ENCODE results near the gene PTPN1. TPM values are rescaled to one million over a fixed set of nuclear protein-coding genes. Genes with fewer than 3 reads are reported as not detected.

Gene PTPN1
- polyA plus RNA-seq, 1 of the 3 experiments (the other 2 are of a cell fraction), result 23.6 TPM

GRCh38 chr20:50595433-50595895, 85.3 kb downstream of the PTPN1 start:
- Histone ChIP-seq H3K27me3 (ENCODE audit: insufficient read depth) (no peaks in the 10 kb centered on the region), H3K79me2 (ENCODE audit: insufficient read depth) (no peaks in the 10 kb centered on the region), H4K20me1 (ENCODE audit: insufficient read depth) (no peaks in the 10 kb centered on the region), H2AFZ (ENCODE audit: low read depth) (no peak overlapping the region), H3K9me2 (no peaks in the 10 kb centered on the region), H3K9me3 (no peaks in the 10 kb centered on the region), H3K27ac (ENCODE audit: low read depth in 2 of 2, low read length in 1 of 2) (no peak overlapping the region), H3K36me3 (replicated peaks in 1 of 2; ENCODE audit: control insufficient read depth in 1 of 2, insufficient read depth in 2 of 2, low read length in 1 of 2) (no peaks in the 10 kb centered on the region), H3F3A (replicated peaks; ENCODE audit: insufficient read depth) (no peaks in the 10 kb centered on the region), H3K9ac (no peak overlapping the region), H3K4me1 (ENCODE audit: control insufficient read depth in 1 of 2, insufficient read depth in 2 of 2, low read depth in 1 of 2, low read length in 1 of 2) (peaks cover 0 to 4% of the 10 kb centered on the region in 2 experiments; a peak in 1 of 4 replicates), H3K4me2 (no peak overlapping the region), H3K4me3 (ENCODE audit: low read depth in 2 of 2, low read length in 1 of 2) (no peak overlapping the region)
- no peak for TF ChIP-seq POLR2AphosphoS5 (IDR thresholded peaks at IDR 0.05; ENCODE audit: low read depth, low read length)
- TF ChIP-seq MXI1 (IDR thresholded peaks at IDR 0.05; ENCODE audit: low read depth, low read length), result no peak
- TF ChIP-seq RFX5 (IDR thresholded peaks at IDR 0.05; ENCODE audit: low read length), result no peak
- no peak for TF ChIP-seq TCF12 (IDR thresholded peaks at IDR 0.05)
- TF ChIP-seq ZBTB33 (IDR thresholded peaks at IDR 0.05; ENCODE audit: borderline replicate concordance, low read depth), result no peak
- no peak for TF ChIP-seq CTCF (IDR thresholded peaks at IDR 0.05)
- no peak for TF ChIP-seq IRF3 (IDR thresholded peaks at IDR 0.05; ENCODE audit: low read depth, low read length)
- no peak for TF ChIP-seq SIN3A (IDR thresholded peaks at IDR 0.05; ENCODE audit: borderline replicate concordance, low read depth, low read length)
- no peak for TF ChIP-seq NRF1 (IDR thresholded peaks at IDR 0.05; ENCODE audit: low read depth, low read length)
- no peak for TF ChIP-seq FOSL2 (IDR thresholded peaks at IDR 0.05; ENCODE audit: borderline replicate concordance, low read depth)
- no peak for TF ChIP-seq SMC3 (IDR thresholded peaks at IDR 0.05; ENCODE audit: low read depth, low read length)
- CTCF ChIA-PET, result interaction anchor here (1.2 to 1.3 kb wide), 2 partner anchors 16 to 22 kb away, joined by 4 to 5 read pairs; no protein-coding TSS in a partner anchor
- POLR2A ChIA-PET, result interaction anchor here (0.8 kb wide), 1 partner anchor 15 kb away, joined by 4 read pairs; no protein-coding TSS in a partner anchor
- no peak for DNase-seq
- 100% methylated on average over 3 of the region's 6 CpGs for WGBS (ENCODE audit: low lambda C conversion rate)
